Measurements from ENCODE around the gene CPA5.
A peak's percentile ranks its signal among the peaks of the same experiment; 100 is the strongest.
"Not testable (repeated sequence)": the region's sequence is repeated elsewhere in the genome, so short reads cannot be mapped to it uniquely, and the experiment has no call there.

The CPA5 gene

DNA sequence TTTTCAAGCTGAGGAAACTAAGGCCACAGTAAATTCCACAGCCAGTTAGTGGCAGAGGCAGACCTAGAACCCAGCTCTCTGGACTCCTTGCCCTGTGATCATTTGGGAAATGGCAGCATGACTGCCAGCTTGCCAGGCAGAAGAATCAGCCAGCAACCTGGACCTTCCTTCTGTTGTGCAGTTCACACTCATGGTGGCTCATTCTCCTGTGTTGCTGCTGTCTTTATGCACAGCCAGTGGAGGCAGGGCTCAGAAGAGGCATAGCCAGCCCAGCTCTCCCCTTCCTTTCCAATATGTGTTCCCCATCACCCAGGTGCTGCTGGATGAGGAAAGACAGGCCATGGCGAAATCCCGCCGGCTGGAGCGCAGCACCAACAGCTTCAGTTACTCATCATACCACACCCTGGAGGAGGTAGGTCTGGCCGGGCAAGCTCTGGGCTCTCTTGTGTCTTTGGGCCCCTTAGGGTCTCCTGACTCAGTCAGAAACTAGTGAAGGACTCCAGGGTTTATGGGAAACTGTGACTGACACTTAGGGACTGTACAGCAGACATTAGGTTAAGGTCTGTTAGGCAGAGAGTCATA is 14.8 kb downstream of the CPA5 start:
- no peak for DNase-seq

GRCh38 chr7:130360518-130360917 is 15.9 kb downstream of the CPA5 start:
- no peak for DNase-seq

DNA sequence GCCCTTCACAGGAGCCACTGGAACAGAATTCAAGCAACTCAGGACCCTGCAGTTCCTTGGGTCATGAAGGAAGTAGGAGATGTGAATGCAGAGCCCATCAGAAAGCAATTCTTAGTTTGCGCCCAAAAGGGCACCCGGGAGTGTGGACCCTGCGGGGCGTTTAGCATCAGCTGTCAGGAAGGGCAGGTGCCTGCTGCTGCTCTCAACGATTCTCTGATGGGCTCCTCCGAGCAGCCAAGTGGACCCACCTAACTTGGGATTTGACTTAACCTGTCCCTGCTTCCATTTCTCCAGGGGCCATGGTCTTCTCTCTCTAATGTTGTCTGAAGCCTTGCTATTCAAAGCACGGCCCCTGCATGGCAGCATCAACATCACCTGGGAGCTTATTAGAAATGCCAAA is 17.1 kb downstream of the CPA5 start:
- no peak for DNase-seq

DNA sequence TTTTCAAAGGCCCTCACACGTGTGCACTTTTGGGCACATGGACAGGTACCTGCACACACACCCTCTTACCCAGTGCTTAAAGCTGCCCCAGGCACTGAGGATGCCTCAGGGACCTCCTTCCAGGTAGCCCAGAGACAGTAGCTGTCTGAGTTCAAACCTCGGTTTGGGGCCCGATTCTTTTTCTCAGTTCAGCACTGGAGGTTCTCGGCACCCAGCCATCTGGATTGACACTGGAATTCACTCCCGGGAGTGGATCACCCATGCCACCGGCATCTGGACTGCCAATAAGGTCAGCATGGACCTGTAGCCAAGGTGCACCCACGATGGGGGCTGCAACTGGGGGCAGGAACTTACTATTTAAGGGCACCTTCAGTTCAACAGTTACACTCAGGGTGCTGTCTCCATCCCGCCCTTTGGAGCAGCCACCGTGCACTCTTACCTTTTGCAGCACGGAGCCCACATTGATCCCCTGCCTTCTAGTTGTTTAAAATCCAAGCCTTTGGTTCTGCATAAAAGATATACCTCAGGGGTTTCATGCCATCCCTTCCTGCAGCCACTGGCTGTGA is 17.7 kb downstream of the CPA5 start:
- no peak for DNase-seq

GRCh38 chr7:130363026-130363847 is 18.6 kb downstream of the CPA5 start:
- DNase-seq: peak; percentile 97

GRCh38 chr7:130364451-130364850 is 19.8 kb downstream of the CPA5 start:
- DNase-seq: no peak

DNA sequence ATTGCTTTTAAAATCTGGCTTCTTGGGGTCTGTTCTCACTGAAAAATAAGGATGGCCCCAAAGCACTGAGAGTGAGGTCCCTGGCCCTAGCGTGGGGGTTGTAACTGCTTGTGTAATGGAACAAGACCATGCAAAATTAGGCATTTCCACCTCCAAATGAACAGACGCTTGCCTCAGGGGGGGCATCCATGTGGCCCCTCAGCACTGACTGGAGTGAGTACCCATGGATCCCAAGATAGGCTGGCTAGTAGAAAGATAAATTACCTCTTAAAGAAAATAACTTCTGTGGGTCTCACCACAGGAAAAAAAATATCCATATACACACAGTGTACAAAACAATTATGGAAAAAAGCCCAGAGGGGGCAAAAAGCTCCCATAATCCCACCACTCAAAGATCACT is 20.5 kb downstream of the CPA5 start:
- DNase-seq: peak; percentile 41

DNA sequence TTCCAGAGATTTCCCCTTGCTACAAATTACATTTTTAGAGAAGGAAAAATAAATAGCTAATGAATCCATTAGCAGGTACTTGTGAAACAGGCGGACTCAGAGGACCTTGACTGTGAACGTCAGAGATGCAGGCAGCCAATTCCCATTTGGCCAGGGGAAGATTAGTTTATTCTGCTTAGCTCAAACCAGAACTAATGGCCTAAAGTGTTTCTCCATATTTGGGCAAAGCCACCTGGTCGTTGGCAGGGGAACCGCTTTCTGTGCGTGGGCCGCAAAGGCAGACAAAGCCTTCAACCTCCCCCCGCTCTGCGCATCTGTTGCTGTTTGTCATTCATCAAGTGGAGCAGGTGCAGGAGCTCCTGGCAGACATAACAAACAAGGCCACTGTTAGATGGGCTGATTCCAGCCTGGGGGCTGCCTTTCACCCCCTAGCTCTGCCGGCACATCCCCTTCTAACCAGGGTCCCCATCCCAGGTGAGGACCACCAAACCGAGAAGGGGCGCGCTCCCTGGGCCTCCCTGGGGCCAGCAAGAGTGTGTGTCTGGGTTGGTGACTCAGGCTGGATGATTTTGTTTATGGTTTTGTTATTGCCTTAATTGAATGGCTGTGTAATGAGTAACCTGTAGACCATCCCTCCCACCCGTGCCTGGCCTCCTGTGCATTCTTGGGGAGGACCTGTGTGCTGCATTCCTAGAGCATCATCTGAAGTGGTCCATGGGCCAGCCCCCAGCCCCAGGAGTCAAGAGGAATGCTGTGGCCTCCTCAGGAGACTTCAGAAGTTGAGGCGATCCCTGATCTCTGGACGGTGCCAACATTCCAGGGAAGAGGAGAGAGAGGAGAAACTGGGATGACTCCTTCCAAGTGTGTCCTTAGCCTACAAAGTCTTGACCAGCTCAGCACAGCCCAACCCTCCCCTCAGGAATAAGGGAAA is 21.2 kb downstream of the CPA5 start:
- DNase-seq: peak; percentile 96

GRCh38 chr7:130366564-130366963 is 21.9 kb downstream of the CPA5 start:
- no peak for DNase-seq

DNA sequence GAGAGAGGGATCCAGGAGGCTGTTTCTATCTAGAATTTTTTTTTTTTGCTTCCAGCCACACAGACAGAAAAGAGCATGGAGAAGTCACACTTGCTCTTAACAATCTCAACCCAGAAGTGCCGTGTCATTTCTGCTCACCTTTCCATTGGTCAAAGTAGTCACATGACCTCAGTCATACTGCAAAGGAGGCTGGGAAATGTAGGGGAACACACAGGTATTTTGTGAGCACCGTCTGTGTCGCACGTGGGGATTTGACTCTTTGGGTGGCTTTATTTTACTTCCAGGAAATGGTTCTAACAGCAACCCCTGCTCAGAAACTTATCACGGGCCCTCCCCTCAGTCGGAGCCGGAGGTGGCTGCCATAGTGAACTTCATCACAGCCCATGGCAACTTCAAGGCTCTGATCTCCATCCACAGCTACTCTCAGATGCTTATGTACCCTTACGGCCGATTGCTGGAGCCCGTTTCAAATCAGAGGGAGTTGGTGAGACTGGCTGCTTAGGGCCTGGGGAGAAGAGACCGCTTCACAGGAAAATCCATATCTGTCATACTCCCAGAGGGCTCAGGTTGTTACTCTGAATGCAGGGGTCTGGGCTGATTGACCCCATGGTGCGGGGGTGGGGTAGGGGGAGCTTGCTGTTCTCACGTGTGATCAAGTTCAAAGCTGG is 22.6 kb downstream of the CPA5 start:
- no peak for DNase-seq

- DNase-seq: no peak
These were observed 23.5 kb downstream of the CPA5 start for GRCh38 chr7:130367836-130368746.

DNA sequence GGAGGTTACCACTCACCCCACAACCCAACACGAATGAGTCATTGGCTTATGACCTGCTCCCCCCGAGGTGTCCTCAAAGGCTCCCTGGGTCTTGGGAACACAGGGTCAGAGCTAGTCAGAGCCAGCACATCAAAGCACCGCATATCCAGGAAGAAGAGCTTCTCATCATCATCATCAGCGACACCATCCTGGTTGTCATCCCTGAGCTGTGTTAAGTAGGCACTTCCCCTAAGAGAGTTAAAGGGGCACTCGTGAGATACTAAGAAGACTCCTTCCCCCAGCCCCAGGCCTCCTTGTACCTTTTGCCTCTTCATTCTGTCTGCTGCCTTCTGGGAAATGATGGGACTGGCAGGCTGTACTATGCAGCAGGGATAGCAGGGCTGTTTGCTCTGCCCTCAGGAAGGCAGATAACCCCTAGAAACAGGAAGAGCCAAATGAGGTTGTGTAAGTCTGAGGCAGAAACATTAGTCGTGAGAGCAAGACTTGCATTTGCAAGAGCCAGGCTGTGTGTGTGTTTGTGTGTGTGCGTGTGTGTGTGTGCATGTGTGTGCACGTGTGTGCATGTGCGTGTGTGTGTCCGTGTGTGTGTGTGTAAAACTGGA is 24.6 kb downstream of the CPA5 start:
- DNase-seq: peak; percentile 95

GRCh38 chr7:130369831-130370550 is 25.4 kb downstream of the CPA5 start:
- peak; percentile 55 for DNase-seq

GRCh38 chr7:130371046-130371445 is 26.4 kb downstream of the CPA5 start:
- peak; percentile 62 for DNase-seq

DNA sequence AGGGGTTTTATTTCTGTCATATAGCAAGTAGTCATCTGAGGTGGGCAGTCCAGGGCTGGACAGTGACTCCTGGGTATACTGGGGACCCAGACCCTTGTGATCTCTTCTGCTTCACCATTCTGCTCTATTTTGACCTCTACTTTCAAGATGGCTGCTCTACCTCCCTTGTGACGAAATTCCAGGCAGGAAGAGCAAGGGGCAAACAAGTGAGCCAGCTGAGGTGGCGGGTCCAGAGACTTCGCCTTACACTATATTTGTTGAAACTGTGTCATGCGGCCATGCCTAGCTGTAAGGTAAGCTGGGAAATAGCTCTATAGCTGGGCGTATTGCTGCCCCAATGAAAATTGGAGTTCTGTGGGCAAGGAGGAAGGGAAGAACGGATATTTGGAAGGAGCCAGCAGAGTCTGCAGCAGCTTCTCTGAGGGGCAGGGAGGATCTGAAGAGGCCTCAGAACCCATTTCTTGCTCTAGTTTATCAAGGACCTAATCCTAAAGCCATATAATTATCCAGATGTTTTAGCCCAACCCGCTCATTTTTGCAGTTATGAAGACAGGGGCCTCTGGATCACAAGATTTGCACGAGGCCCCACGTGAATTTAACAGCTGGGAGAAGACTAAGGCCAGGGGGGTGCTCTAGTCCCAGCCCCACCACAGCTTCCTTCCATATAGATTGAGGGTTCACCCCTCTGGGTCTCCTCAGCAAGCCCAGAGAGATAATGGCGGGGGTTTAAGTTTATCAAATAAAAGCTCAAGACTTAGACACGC is 28.0 kb downstream of the CPA5 start:
- DNase-seq: no peak

GRCh38 chr7:130374507-130374906 is 29.9 kb downstream of the CPA5 start:
- no peak for DNase-seq

DNA sequence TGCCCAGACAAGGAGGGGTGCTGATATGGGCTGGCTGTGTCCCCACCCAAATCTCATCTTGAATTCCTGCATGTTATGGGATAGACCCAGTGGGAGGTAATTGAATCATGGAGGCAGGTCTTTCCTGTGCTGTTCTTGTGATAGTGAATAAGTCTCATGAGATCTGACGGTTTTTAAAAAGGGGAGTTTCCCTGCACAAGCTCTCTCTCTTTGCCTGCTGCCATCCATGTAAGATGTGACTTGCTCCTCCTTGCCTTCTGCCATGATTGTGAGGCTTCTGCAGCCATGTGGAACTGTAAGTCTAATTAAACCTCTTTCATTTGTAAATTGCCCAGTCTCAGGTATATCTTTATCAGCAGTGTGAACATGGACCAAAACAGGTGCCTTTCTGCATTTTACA is 31.8 kb downstream of the CPA5 start:
- not testable (repeated sequence) for DNase-seq

DNA sequence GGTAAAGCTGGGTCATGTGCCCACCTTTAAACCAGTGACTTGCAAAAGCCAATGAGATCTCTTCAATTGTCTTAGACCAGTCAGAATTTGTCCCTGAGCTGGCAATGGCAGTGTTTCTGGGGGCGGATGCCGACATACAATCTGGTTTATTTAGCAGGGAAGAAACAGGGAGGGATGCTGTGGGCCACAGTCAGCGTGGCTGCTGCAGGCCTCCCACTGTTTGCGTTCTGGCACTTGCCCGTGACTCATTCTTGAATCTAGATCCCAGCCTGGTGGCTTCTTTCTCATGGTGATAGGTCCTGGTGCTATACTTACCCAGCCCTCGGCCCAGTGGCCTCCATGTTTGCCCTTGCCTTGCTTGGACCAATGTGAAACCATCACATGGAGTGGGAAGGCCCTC is 32.6 kb downstream of the CPA5 start:
- no peak for DNase-seq

- DNase-seq: no peak
These were observed 34.4 kb downstream of the CPA5 start for GRCh38 chr7:130379019-130379418.

All from fibroblast of skin of abdomen (primary cell).